GM12801 (cell line): ENCODE results near the gene ACSBG1.

Experiments used
- TF ChIP-seq, protein P1 (sequence below): IDR thresholded peaks from one replicate; pipeline ENCODE4 v1.5.1; 2011; ENCODE audit warnings: control low read depth; ENCODE audit not compliant: insufficient read length; ENCODE audit errors: extremely low read depth

ACSBG1 gene

DNA sequence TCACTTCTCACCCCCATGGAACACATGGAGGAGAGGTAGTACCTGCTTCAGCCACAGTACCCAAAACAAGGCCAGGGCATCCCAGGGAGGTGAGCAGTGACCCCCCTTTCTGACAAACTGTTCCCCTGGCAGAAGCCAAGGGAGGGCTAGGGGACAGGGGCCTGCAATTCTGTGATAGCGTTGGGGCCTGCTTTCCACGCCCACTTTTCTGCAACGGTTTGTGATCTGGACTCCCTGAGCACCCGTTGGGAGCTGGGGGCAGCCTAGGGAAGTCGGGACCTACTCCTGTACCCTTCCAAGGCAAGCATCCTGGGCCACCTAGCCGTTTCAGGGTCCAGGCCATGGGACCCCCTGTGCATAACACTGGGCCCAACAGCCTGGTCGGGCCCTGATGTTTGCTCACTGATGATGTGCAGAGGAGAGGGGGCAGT lies 29.0 kb upstream of the ACSBG1 start:
- TF ChIP-seq, protein P1, sequence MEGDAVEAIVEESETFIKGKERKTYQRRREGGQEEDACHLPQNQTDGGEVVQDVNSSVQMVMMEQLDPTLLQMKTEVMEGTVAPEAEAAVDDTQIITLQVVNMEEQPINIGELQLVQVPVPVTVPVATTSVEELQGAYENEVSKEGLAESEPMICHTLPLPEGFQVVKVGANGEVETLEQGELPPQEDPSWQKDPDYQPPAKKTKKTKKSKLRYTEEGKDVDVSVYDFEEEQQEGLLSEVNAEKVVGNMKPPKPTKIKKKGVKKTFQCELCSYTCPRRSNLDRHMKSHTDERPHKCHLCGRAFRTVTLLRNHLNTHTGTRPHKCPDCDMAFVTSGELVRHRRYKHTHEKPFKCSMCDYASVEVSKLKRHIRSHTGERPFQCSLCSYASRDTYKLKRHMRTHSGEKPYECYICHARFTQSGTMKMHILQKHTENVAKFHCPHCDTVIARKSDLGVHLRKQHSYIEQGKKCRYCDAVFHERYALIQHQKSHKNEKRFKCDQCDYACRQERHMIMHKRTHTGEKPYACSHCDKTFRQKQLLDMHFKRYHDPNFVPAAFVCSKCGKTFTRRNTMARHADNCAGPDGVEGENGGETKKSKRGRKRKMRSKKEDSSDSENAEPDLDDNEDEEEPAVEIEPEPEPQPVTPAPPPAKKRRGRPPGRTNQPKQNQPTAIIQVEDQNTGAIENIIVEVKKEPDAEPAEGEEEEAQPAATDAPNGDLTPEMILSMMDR, result no peak

DNA sequence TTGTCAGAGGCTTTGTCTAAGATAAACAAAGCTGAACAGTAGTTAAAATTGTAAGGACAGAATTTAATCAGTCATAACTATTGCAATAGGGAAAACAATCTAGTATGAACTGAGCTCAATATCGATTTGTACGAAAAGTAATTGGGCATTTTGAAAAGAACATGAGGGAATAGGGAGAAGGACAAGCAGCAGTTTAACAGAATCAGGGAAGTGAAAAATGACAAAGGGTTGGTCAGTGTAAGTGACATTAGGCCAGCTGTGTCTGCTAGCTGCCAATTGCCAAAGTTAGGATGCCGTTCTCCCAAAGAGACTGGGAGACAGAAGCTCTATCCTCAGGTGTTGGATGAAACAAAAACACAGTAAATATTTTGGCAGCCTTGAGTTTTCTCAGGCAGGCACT lies 26.7 kb upstream of the ACSBG1 start:
- TF ChIP-seq, protein P1, result no peak

DNA sequence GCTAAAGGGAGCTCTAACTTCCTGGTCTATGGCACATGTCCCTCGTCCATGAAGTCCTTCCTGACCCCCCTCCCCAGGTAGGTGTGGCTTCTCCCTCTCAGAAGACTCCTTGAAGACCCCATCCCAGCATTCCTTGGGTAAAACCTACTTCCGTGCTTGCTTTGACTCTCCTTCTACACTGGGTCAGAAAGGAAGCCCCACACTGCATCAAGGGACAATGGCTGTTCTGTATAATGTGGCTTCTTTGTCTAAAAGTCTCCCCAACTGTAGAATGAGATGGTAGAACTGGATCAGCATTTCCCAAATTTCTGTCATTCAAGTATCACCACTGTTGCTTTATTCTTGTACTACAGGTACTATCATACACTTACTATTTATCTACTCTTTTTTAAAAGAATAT lies 26.1 kb upstream of the ACSBG1 start:
- TF ChIP-seq, protein P1, result no peak

DNA sequence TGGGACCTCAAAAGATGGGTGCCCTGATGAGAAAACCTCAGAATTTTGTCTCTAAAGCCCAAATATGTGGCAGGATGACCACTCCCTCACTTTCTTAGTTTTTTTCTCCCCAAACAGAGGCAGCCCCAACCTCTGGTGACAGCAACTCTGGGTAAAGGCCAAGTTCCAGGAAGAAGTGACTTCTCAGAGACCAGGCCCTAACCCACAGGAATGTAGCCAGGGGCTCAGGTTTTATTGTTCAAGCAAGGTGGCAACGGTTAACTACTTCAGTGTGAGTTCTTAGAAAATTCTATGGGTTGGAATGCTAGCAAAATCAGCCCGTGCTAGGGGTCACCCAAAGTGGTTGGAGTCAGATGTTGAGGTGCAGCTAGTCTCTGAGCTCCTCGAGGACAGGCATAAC lies 24.9 kb upstream of the ACSBG1 start:
- TF ChIP-seq, protein P1, result no peak

DNA sequence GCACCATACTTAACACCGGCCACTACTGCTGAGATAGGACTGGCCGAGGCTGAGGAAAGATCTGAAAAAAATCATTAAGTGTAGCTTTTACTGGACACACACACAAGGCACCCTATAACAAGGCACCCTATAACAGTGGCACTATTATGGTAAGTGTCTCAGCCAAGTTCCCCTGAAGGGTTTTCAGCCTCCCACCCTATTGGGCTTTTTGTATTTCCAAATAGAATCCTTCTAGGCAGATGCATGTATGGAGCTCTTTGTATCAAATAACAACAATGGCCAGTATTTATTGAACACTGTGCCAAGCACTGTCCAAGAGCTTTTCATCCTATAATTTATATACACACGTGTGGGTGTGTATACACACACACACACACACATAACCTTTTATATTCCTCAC lies 23.3 kb upstream of the ACSBG1 start:
- TF ChIP-seq, protein P1, result no peak

DNA sequence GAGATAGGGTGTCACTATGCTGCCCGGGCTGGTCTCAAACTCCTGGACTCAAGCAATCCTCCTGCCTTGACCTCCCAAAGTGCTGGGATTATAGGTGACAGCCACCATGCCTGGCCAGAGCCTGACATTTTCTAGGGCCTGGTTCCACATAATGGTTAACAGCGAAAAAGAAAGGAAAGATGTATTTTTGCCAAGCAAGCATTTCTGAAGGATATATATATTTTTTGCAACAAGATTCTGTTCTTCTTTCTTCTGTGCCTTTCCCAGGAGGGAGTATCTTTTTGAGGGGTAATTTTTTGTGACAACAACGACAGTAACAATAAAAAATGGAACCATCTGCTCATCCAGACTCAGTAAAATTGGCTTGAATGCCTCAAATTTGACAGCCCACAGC lies 21.7 kb upstream of the ACSBG1 start:
- TF ChIP-seq, protein P1, result no peak

DNA sequence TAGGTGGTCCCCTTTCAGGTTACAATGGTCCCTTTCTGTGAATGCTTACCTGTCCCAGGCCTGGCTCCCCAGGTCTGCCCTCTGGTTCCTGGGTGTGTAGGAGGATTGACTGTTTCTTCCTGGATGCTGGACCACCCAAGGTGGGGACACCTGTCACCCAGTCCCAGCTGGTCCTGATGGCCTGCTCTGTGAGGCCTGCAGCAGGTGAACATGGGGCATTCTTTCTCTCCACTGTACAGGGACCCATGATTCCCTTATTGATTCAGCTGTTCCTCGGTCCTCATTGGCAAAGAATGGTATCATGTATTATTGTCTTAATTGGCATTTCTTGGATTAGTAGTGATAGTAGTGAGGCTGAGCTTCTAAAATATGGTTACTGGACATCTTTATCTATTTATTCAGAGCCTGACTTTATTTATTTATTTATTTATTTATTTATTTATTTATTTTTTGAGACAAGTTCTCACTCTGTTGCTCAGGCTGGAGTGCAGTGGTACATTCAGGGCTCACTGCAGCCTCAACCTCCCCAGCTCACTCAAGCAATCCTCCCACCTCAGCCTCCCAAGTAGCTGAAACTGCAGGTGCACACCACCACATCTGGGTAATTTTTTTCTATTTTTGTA lies 21.2 kb upstream of the ACSBG1 start:
- TF ChIP-seq, protein P1, result no peak
